Measurements from ENCODE around the gene ATP5PO. TPM values are rescaled to one million over a fixed set of nuclear protein-coding genes. Genes with fewer than 3 reads are reported as not detected.

Gene ATP5PO
- total and polyA plus RNA-seq, 2 of the 8 experiments (the other 6 are each of a cell fraction or from before 2014, with no cell fraction given): 251 to 267 TPM

- TF ChIP-seq ATF2 (IDR thresholded peaks at IDR 0.05; ENCODE audit: low read length) (no peak), BACH1 (IDR thresholded peaks at IDR 0.05; ENCODE audit: low read length) (no peak), BRCA1 (IDR thresholded peaks at IDR 0.05; ENCODE audit: low read depth, low read length) (no peak), CBX8 (IDR thresholded peaks at IDR 0.05; ENCODE audit: borderline replicate concordance, low read depth, low read length) (no peak), NANOG (IDR thresholded peaks at IDR 0.05; ENCODE audit: insufficient read depth, low read depth, low read length, poor library complexity, severe bottlenecking) (peak; percentile 74), RBBP5 (IDR thresholded peaks at IDR 0.05; ENCODE audit: borderline replicate concordance, low read depth, low read length) (peak; percentile 87; the same call in 1 of the 2 replicates), KDM1A (IDR thresholded peaks at IDR 0.05; ENCODE audit: borderline replicate concordance, low read length) (no peak), SP1 (IDR thresholded peaks at IDR 0.05; ENCODE audit: low read depth, low read length) (peak; percentile 82), SAP30 (IDR thresholded peaks at IDR 0.05; ENCODE audit: insufficient read depth, insufficient replicate concordance, low read length) (peak; percentile 89), RNF2 (IDR thresholded peaks at IDR 0.05; ENCODE audit: borderline replicate concordance, low read depth, low read length, missing control alignments, poor library complexity, severe bottlenecking) (no peak), CBX5 (IDR thresholded peaks at IDR 0.05; ENCODE audit: low read depth, low read length) (no peak), KDM5A (IDR thresholded peaks at IDR 0.05; ENCODE audit: low read length) (no peak), POU5F1 (IDR thresholded peaks at IDR 0.05; ENCODE audit: low read depth, low read length) (no peak), RAD21 (IDR thresholded peaks at IDR 0.05 in 1 of 2, conservative IDR thresholded peaks at IDR 0.05 in 1 of 2; ENCODE audit: low read depth in 2 of 2, low read length in 2 of 2) (no peak; a peak in 1 of 4 replicates), CHD2 (IDR thresholded peaks at IDR 0.05; ENCODE audit: low read length) (peak; percentile 55; the same call in 1 of the 2 replicates), SP4 (IDR thresholded peaks at IDR 0.05; ENCODE audit: low read length) (no peak), EP300 (IDR thresholded peaks at IDR 0.05; ENCODE audit: borderline replicate concordance in 1 of 2, low read depth in 2 of 2, low read length in 2 of 2) (no peak), MAFK (IDR thresholded peaks at IDR 0.05; ENCODE audit: low read depth, low read length) (no peak)
These were observed 32.7 kb upstream of the ATP5PO start (continued) for GRCh38 chr21:33948096-33948950.
